GM18861 (cell line): ENCODE measurements around the gene GNA14.
"Not testable (repeated sequence)": the region's sequence is repeated elsewhere in the genome, so short reads cannot be mapped to it uniquely, and the experiment has no call there.

Experiments
- ATAC-seq: cut with Tn5 transposase; IDR thresholded peaks from one replicate; pipeline ENCODE4 v1.9.1; 2021; ENCODE audit not compliant: unreplicated experiment

The GNA14 gene

DNA sequence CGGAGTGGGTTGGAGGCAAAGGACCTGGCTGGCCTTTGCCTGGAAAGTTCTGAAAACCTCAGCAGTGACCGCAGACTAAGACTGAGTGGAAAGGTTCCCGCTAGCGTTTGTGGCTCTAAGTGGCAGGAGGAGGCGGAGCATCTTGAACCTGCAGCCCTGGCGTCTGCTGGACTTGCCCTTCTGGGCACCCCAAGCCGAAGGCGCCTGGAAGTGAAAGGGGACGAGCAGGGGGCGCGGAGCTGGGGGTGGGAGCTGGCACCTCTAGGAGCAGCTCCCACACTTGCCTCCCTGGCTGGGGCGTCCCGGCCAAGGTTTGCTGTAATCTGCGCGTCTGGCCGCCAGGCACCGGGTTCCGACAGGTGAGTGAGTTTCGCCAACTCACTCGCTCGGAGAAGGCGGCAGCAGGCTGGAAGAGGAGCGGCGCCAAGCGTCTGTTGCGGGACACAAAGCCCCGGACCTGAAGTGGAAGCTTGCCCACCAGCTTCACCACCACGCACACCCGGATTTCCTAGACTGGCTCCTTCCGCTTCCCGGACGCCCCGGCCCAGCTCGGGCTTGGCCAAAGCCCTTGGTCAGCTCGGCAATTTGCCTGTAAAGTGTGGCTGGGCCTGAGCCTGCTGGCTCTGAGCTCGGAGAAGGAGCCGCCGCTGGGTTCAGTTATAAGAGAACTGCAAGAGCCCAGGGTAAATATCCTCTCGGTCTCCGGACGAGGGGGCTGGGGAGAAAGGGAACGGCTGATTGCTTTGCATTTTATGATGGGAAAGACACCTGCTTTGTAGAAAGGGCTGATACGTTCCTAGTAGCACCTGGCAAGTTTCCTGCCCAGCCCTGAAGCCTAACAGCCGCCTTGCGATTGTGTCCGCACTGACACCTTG, at the start of gene GNA14:
Gene GNA14, minus strand, starts transcription at position 89 of the 875 bp plus-strand sequence. CDS start 529 bp downstream, outside the sequence.
- ATAC-seq, result no peak

DNA sequence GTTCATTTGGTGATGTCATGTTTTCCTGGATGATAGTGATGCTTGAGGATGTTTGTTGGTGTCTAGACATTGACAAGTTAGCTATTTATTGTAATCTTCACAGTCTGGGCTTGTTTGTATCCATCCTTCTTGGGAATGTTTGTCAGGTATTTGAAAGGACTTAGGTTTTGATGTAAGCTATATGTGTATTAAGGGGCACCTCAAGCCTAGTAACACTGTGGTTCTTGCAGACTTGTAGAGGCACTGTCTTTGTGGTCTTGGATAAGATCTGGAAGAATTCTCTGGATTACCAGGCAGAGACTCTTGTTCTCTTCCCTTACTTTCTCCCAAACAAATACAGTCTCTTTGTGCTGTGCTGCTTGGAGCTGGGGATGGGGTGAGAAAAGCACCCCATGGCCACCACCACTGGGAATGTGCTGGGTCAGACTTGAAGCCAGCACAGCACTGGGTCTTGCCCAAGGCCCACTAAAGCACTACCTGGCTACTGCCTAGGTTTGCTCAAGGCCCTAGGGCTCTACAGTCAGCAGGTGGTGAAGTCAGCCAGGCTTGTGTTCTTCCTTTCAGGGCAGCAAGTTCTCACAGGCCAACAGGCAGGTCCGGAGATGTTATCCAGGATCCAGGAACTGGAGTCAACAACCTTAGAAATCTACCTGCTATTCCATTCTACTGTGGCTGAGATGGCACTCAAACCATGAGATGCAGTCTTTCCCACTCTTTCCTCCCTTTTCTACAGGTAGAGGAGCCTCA, 49.3 kb upstream of the GNA14 start:
- ATAC-seq, result no peak

DNA sequence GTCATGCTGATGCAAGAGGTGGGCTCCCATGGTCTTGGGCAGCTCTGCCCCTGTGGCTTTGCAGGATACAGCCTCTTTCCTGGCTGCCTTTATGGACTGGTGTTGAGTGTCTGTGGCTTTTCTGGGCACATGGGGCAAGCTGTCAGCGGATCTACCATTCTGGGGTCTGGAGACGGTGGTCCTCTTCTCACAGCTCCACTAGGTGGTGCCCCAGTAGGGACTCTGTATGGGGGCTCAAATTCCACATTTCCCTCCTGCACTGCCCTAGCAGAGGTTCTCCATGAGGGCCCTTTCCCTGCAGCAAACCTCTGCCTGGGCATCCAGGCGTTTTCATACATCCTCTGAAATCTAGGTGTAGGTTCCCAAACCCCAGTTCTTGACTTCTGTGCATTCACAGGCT, 42.6 kb upstream of the GNA14 start:
- ATAC-seq, result not testable (repeated sequence)

DNA sequence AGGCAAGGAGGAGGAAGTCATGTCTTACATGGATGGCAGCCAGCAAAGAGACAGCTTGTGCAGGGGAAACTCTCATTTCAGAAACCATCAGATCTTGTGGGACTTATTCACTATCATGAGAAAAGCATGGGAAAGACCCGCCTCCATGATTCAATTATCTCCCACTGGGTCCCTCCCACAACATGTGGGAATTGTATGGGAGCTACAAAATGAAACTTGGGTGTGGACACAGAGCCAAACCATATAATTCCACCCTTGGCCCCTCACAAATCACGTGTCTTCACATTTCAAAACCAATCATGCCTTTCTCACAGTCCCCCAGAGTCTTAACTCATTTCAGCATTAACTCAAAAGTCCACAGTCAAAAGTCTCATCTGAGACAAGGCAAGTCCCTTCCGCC, 42.0 kb upstream of the GNA14 start:
- ATAC-seq, result not testable (repeated sequence)

DNA sequence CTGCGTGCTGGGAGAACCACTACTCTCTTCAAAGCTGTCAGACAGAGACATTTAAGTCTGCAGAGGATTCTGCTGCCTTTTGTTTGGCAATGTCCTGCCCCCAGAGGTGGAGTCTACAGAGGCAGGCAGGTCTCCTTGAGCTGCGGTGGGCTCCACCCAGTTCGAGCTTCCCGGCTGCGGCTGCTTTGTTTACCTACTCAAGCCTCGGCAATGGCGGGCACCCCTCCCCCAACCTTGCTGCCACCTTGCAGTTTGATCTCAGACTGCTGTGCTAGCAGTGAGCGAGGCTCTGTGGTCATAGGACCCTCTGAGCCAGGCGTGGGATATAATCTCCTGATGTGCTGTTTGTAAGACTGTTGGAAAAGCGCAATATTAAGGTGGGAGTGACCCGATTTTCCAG, 39.6 kb upstream of the GNA14 start:
- not testable (repeated sequence) for ATAC-seq

DNA sequence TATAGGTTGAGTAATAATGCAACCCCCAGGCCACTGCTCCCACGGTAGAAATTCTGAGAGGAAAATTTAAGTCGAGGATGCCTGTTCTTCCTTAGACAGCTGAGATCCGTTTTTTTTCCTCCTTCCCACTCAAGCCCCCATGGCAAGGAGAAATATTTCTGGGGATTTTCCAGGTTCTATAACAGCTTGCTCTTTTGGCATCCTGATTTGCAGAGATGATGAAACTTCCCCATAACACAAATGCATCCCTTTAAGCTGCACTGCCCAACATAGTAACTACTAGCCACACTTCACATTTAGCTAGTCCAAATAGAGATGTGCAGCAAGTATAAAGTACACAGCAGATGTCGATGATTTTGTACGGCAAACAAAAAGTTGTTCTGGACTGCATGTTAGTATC, 32.5 kb upstream of the GNA14 start:
- ATAC-seq, result no peak

DNA sequence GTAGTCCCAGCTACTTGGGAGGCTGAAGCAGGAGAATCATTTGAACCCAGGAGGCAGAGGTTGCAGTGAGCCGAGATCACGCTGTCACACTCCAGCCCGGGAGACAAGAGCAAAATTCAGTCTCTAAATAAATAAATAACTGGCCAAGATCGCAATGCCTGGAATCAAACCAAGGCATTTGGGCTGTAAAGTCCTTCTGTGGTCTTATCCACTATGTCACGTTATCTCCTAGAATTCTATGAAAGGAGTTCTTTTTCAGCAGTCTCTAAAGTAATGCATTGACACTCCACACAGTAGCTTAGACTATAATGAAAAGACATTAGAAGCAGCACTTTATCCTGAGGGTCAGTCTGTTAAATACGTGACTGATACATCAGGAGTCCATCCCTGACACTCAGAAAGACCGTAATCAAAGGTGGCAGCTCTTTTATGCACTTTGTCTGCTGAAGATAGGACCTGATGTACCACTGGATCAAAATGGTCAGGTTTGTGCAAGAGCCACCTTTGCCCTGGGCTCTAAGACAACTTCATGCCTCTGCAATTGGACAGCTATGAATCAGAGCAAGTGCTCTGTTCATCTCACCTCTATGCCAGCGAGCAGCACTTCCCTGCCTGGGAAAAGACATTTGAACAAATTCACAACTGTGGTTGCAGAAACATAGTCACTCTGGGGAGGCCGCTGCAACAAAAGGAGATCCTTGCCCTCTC, 31.7 kb upstream of the GNA14 start:
- ATAC-seq, result no peak

DNA sequence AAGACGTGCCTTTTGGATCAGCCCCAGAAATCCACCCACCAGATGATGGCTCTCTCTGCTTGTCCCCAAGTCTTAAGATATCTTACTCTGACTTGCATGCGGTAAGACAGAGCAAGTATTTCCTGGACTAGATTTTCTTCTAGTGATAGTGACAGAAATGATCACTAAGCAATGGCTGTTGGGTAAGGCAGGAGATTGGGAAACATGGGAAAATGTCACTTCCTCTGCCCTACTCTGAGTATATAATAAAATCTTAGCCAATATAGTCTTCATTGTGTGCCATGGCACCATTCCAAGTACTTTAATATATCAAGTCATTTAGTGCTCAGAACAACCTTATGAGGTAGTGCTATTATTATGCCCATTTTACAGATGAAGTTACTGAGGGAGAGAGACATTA, 31.0 kb upstream of the GNA14 start:
- no peak for ATAC-seq

DNA sequence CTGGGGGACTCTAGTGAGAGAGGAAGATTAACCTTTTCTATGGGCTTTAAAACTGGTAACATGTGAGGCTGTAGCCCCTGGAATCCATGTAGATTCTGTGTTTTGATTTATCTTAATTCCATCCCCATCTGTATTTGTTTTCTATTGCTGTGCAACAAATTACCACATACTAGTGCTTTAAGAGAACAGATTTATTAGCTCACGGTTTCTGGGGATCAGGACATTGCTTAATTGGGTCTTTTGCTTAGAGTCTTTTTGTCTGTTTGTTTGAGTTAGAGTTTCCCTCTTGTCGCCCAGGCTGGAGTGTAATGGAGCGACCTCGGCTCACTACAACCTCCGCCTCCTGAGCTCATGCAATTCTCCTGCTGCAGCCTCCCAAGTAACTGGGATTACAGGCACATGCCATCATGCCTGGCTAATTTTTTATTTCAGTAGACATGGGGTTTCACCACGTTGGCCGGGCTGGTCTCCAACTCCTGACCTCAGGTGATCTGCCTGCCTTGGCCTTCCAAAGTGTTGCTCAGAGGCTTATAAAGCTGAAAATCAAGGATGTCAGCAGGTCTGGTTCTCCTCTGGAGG, 29.9 kb upstream of the GNA14 start:
- no peak for ATAC-seq

DNA sequence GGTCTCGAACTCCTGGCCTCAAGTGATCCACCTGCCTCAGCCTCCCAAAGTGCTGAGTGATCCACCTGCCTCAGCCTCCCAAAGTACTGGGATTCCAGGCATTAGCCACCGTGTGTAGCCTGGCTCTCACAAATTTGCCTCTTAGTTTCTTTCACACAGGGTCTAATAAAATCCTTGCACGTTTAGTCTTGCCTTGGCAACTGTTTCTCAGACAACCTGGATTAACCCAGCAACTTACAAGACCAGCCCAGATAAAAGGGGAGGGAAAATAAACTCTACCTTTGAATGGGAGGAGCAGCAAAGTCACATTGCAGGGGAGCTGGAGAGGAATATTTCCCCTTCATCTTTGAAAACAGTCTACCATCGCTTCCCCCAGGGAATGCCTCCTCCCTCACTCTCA, 29.3 kb upstream of the GNA14 start:
- ATAC-seq, result no peak

DNA sequence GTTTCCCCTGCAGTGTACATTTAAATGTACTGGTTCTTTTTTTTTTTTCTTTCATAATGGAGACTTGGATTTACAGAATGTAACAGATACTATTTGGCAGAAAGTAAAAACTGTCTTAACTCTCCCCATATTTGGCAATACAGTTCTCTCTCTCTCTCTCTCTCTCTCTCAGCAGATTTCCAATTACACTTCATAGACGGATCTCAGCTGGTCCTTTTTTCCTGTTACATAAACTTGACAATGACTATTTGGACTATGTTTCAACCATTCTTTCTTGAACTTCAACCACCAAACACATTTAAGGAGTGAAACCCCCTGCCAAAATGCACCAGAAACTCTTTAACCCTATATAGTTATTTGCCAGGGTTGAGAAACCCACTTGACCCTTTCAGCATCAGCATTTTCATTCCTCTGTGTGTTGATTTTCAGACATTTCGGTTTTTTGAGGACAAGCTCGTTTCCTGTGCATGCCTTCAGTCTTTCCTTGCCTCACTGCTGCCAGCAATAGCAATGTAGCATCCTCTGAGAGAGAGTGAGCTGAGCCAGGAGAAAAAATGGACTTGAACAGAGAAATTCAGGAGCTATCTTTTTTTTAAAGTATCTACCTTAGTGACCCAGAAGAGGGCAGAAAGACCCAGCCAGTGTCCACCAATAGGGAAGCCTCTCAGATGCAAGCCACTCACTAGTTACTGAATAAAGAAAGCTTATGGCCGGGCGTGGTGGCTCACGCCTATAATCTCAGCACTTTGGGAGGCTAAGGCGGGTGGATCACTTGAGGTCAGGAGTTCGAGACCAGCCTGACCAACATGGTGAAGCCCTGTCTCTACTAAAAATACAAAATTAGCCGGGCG, 26.0 kb upstream of the GNA14 start:
- no peak for ATAC-seq

DNA sequence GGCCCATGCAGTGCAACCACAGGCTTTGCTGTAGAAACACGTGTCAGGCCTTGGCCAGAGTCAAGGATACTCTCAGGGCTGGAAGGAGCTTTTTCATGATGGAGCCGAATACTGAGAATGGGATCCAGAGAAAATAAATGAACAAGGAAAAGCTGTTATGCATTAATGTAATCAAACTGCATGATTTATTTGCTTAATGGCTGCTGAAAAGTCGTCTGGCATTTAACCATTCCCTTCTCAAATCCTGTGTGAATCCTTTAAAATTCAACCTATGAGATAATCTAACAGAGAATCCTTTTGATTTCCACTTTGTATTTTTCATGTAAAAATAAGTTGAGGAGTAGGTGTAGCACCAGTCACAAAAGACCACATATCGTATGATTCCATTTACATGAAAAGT, 24.1 kb upstream of the GNA14 start:
- ATAC-seq, result no peak

DNA sequence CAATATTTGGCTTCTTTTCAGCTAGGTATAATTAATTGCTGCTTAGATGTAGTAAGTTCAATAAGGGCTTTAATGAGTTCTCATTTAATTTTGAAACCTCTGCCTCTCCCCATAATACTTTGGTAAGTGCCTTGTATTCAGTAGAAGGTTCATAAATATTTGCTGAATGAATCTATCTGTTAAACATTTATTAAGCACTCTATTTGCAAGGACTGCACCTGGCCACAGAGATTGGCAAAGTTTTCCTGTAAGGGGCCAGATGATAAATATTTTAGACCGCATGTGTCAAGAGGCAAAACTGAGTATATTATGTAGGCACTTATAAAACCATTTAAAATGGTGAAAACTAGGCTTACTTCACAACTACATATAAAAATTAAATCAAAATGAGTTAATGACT, 19.0 kb upstream of the GNA14 start:
- no peak for ATAC-seq

DNA sequence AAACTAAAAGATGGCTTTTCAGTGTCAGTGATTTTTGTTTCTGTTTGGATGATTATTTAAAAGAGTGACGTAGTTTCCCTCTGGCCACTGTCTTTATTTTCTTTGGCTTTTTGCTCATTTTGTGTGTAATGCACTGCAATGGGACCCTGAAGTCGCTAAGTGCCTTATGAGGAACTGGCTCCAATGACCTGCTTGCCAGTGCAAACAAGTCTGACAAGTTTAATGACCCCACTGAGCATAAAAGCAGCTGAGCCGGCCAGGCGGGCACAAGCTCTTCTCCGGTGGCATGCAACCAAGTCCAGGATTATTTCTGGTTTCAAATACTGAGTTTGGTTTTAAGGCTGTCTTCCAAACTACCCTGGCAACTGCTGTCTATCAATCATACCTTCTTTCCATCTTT, 15.6 kb upstream of the GNA14 start:
- no peak for ATAC-seq

DNA sequence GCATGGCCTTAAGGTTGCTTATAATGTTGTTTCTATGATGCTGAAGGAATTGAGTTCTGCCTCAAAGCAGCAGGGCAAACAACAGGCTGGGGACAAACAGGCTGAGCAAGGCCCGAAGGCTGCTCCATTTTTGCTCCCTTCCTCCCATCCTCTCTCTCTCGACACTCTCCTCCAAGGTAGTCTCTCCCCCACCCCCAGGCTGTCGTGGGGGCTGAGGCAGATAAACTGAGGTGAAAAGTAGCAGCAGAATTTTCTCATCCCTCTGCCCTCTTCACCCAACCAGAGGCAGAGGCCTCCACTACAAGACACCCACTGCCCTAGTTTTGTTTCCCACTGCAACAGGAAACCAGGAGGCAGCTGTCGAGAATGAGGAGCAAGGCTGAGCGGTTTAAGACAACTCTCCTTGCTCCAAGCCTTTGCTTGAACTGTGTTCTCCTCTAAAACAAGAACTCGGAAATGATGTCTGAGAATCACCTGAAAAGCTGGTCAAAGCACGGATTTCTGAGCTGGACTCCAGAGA, 13.5 kb upstream of the GNA14 start:
- ATAC-seq, result no peak

DNA sequence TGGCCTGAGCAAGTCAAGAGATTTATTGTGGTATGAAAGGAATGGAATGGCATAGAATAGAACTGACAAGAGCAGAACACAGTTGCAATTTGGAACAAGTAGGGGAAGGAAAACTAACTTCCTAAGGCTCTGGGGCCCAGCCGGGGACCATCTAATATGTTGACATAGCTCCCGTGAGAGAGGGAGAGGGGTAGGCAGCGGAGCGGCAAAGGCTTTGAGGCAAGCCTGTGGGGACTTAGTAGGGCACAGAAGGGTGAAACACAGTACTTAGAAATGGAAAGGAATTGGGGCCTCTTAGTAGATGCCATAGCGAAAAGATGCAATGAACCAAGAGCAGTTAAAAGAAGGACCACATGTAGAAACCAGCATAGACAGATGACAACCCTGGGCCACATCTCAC, 11.8 kb upstream of the GNA14 start:
- no peak for ATAC-seq

DNA sequence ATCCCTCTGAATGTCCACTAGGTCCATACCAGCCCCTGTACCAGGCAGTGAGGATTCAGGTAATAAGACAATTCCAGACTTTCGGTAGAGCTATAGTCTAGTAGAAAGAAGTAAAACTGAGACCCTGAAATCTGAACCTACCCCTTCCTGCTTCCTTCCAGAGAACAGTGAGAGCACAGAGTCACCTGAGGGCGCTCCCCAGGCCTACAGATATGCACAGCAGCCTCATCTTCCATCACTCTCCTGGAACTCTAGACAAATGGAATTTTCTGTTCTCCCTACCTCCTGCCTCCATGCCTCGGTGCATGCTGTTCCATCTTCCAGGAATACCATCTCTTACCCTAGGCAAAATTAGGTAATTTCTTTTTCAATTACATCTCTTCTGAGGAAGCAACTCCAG, 3.1 kb upstream of the GNA14 start:
- ATAC-seq, result no peak

DNA sequence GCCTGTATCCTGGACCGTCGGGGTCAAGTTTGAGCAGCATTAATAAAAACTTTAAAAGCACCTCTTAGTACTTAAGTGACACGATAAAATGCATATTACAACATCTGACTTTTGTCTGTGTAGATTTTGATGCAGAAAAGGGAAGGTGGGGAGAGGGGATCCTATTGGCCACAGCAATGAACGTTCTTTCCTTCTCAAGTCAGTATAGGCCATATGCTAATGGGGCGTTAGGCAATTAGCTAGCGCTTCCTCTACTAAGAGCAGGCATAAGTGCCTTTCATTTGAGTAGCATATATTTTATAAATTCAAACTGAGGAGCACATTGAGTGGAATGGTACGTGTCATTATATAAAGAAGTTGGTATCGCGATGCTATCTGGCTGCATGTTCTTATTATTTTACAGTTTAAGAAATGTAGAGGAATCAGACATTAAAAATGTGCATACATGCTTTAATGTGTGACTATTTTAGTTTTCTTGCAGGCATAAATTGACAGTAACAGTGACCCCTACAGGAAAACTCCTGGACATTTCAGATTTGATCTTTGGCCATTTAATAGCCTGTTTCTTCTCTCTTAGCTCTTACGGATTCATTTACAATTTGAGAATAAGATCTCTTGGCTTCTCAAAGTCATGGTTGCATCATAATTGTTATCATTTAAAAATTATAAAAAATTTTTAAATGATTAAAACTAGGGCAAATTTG, 1.1 kb upstream of the GNA14 start:
- no peak for ATAC-seq
